Psoas muscle (tissue), 8 donors: ENCODE data around the gene ZNF70. TPM values are rescaled to one million over a fixed set of nuclear protein-coding genes. Genes with fewer than 3 reads are reported as not detected.
A peak's percentile ranks its signal among the peaks of the same experiment; 100 is the strongest.

Experiments
- ATAC-seq, 4 donors: fragments of 200-7000 bp; cut with Tn5 transposase; one replicate each; pipeline ENCODE4 v1.9.1; 2020; ENCODE audit warnings: moderate library complexity in 3 of 4, mild to moderate bottlenecking in 2 of 4
- DNase-seq, 2 donors: peaks; one replicate each; pipeline ENCODE4 v3.0.0-alpha.2; 2020
- H3K27ac ChIP-seq: fragments of 200-600 bp; one replicate; pipeline ENCODE4 v1.8.0; 2022
- H3K27me3 ChIP-seq, 3 donors: fragments of 200-600 bp in 1 of 3; one replicate each; pipeline versions ENCODE4 v1.6.1 to v1.8.0; 2013 to 2022; ENCODE audit warnings: low read length in 2 of 3, mild to moderate bottlenecking in 2 of 3, moderate library complexity in 1 of 3; ENCODE audit not compliant: insufficient read depth in 3 of 3
- H3K36me3 ChIP-seq, 2 donors: fragments of 200-600 bp in 1 of 2; one replicate each; pipeline versions ENCODE4 v1.6.1 to v1.8.0; 2013 to 2022; ENCODE audit warnings: low read depth in 1 of 2, mild to moderate bottlenecking in 1 of 2, moderate library complexity in 1 of 2; ENCODE audit not compliant: insufficient read depth in 1 of 2
- H3K4me1 ChIP-seq: fragments of 200-600 bp; one replicate; pipeline ENCODE4 v1.8.0; 2022
- H3K4me3 ChIP-seq: fragments of 200-600 bp; one replicate; pipeline ENCODE4 v1.8.0; 2022; ENCODE audit warnings: mild to moderate bottlenecking
- H3K9me3 ChIP-seq: fragments of 200-600 bp; one replicate; pipeline ENCODE4 v1.8.0; 2022
- WGBS, 3 donors: extraction: QIAGEN DNeasy Blood & Tissue Kit; methylation state at CpG; one replicate each; pipeline versions ENCODE4 v1.1.6 to v1.1.7; 2013; 5-methylcytosine and 5-hydroxymethylcytosine counted together
- intact Hi-C, 2 donors: fragments of 100-400 bp; cut with DNase I; formaldehyde crosslinking; loops; one replicate each; pipeline versions ENCODE4 v1.11.0 to v1.14.2; 2022
- polyA plus RNA-seq, 3 donors: library from polyadenylated mRNA; stranded (reverse); fragments of 200-250 nt; gene quantifications; one replicate each; pipeline ENCODE4 v1.2.3, GENCODE V29; 2013
- total RNA-seq, 4 donors: library from RNA; stranded (reverse); fragmentation: NEBNext Ultra II Directional in 2 of 4; extraction: Animal tissue kit (Norgen Biotek cat#: 25700) in 2 of 4; gene quantifications; one replicate each; pipeline versions ENCODE4 v1.2.1 to v1.2.4, GENCODE V29; 2021 to 2023
- TF ChIP-seq, protein P1 (sequence below): fragments of 200-600 bp; IDR thresholded peaks from one replicate; pipeline ENCODE4 v1.8.0; 2022; ENCODE audit warnings: antibody characterized with exemption
- donor health status: healthy with polysubstance abuse.
- donor health status: DM: no; HTN: no; CAD: no; lungs with moderate emphysema.
- donor health status: Bipolar disorder and iron deficiency.
- donor health status: healthy.
- donor health status: DM: yes; HTN: yes; CAD: no.
- donor health status: DM: no; HTN: no; CAD: no.
- donor health status: DM: no; HTN: no; CAD: no.
- donor health status: DM: yes; HTN: yes; CAD: no.

ZNF70 gene
- total and polyA plus RNA-seq, 7 donors, result 1.2 to 12.9 (median 3.5) TPM

DNA sequence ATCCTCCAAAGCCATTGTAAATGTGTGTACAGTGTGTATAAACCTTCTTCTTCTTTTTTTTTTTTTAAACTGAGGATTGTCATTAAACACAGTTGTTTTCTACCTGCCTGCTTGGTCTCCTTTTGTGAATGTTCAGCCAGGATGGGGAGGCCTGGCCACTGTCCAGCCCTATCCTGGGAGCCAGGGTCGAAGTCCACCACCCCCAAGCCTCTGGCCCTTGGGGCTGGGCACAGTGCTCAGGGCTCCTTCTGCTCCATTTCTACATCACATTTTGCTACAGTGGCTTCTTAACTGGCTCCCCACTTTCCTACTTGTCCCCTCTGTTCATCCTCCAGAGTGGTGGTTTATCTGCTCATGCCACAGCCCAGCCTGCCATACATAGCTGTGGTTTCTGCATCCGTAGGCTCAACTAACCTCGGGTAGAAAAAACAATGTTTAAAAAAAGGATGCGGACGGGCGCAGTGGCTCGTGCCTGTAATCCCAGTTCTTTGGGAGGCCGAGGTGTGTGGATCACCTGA, 33.4 kb upstream of the ZNF70 start:
- Histone ChIP-seq H3K27ac (peak overlapping the region; percentile 99), H3K36me3 (no peaks in the 10 kb centered on the region), H3K9me3 (no peaks in the 10 kb centered on the region), H3K4me1 (peaks cover 26% of the 10 kb centered on the region), H3K27me3 (no peaks in the 10 kb centered on the region), H3K4me3 (no peak overlapping the region)
- WGBS, 3 donors, result 86 to 90% (median 90%) methylated on average over 8 of the region's 8 CpGs
- ATAC-seq (no peak), DNase-seq (no peak)
- TF ChIP-seq, protein P1, sequence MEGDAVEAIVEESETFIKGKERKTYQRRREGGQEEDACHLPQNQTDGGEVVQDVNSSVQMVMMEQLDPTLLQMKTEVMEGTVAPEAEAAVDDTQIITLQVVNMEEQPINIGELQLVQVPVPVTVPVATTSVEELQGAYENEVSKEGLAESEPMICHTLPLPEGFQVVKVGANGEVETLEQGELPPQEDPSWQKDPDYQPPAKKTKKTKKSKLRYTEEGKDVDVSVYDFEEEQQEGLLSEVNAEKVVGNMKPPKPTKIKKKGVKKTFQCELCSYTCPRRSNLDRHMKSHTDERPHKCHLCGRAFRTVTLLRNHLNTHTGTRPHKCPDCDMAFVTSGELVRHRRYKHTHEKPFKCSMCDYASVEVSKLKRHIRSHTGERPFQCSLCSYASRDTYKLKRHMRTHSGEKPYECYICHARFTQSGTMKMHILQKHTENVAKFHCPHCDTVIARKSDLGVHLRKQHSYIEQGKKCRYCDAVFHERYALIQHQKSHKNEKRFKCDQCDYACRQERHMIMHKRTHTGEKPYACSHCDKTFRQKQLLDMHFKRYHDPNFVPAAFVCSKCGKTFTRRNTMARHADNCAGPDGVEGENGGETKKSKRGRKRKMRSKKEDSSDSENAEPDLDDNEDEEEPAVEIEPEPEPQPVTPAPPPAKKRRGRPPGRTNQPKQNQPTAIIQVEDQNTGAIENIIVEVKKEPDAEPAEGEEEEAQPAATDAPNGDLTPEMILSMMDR, result no peak
- intact Hi-C loops, result no loop called here

DNA sequence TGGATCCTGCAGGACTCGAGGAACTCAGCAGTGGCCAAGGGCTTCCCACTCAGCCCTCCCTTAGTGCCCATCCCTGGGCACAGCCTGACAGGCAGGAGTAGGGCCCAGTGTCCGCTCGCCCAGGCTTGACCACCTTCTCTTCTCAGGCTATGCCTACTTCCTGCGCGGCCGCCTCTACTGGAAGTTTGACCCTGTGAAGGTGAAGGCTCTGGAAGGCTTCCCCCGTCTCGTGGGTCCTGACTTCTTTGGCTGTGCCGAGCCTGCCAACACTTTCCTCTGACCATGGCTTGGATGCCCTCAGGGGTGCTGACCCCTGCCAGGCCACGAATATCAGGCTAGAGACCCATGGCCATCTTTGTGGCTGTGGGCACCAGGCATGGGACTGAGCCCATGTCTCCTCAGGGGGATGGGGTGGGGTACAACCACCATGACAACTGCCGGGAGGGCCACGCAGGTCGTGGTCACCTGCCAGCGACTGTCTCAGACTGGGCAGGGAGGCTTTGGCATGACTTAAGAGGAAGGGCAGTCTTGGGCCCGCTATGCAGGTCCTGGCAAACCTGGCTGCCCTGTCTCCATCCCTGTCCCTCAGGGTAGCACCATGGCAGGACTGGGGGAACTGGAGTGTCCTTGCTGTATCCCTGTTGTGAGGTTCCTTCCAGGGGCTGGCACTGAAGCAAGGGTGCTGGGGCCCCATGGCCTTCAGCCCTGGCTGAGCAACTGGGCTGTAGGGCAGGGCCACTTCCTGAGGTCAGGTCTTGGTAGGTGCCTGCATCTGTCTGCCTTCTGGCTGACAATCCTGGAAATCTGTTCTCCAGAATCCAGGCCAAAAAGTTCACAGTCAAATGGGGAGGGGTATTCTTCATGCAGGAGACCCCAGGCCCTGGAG, 32.6 kb upstream of the ZNF70 start:
- TF ChIP-seq, protein P1, result no peak
- Histone ChIP-seq H3K4me1 (peaks cover 19% of the 10 kb centered on the region), H3K27ac (no peak overlapping the region), H3K4me3 (no peak overlapping the region), H3K9me3 (no peaks in the 10 kb centered on the region), H3K36me3 (no peaks in the 10 kb centered on the region), H3K27me3 (no peaks in the 10 kb centered on the region)
- intact Hi-C loops, result no loop called here
- DNase-seq (no peak), ATAC-seq (no peak)
- 83 to 92% (median 83%) methylated on average over 15 of the region's 15 CpGs for whole genome bisulfite sequencing, 3 donors

DNA sequence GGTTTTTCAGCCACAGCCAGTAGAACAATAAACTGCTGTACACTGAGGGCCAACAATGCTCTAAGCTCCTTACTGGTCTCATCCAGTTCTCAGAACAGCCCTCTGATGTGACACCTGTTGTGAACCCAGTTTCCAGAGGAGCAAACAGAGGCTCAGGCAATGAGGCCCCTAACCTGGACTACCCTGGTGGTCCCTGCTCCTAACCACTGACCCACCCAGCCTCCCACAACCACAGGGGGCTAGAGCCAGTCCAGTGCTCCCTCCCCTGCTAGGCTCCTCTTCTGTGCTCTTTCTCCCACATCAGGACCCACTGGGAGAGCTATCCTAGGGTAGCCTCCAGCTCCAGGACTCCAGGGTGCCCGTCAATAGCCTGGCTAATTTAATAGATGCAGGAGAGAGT, 31.8 kb upstream of the ZNF70 start:
- ATAC-seq (no peak), DNase-seq (no peak)
- intact Hi-C loops, result no loop called here
- Histone ChIP-seq H3K27me3 (no peaks in the 10 kb centered on the region), H3K4me3 (no peak overlapping the region), H3K4me1 (peaks cover 11% of the 10 kb centered on the region), H3K27ac (no peak overlapping the region), H3K36me3 (no peaks in the 10 kb centered on the region), H3K9me3 (no peaks in the 10 kb centered on the region)
- WGBS, 3 donors, result 92 to 100% (median 100%) methylated on average over 1 of the region's 1 CpG
- TF ChIP-seq, protein P1, result no peak

DNA sequence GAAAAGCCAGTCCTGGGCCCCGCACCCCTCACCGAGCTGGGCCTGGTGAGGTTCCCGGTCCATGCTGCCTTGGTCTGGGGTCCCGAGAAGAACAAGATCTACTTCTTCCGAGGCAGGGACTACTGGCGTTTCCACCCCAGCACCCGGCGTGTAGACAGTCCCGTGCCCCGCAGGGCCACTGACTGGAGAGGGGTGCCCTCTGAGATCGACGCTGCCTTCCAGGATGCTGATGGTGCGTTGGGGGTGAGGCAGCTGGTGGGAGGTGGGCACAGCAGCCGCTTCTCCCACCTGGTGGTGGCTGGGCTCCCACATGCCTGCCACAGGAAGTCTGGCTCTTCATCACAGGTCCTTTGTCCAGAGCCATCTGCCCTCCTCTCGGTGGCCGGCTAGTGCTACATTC, 31.3 kb upstream of the ZNF70 start:
- Histone ChIP-seq H3K36me3 (no peaks in the 10 kb centered on the region), H3K4me3 (no peak overlapping the region), H3K4me1 (peaks cover 11% of the 10 kb centered on the region), H3K27ac (no peak overlapping the region), H3K27me3 (no peaks in the 10 kb centered on the region), H3K9me3 (no peaks in the 10 kb centered on the region)
- TF ChIP-seq, protein P1, result no peak
- DNase-seq (no peak), ATAC-seq (no peak)
- 90 to 93% (median 91%) methylated on average over 16 of the region's 16 CpGs for WGBS, 3 donors
- intact Hi-C loops, result no loop called here
